Glomerular visceral epithelial cell (primary cell): ENCODE measurements around the gene TMBIM4.
"Not testable (repeated sequence)": the region's sequence is repeated elsewhere in the genome, so short reads cannot be mapped to it uniquely, and the experiment has no call there.

Experiments used
- DNase-seq: peaks from one replicate; pipeline ENCODE4 v3.0.0-alpha.2; 2016; ENCODE audit errors: extremely low spot score

The TMBIM4 gene

GRCh38 chr12:66169221-66170170 lies at the start of gene TMBIM4:
Gene TMBIM4, minus strand, starts transcription at chr12:66169996. Its CDS starts 45 bp downstream, at chr12:66169951.
- DNase-seq = peak; percentile 88

GRCh38 chr12:66217342-66217917 lies 47.6 kb upstream of the TMBIM4 start:
- DNase-seq = no peak

GRCh38 chr12:66213011-66213410 lies 43.2 kb upstream of the TMBIM4 start:
- DNase-seq = not testable (repeated sequence)

GRCh38 chr12:66211573-66211972 lies 41.8 kb upstream of the TMBIM4 start:
- not testable (repeated sequence) for DNase-seq

- DNase-seq = no peak
These were observed 41.0 kb upstream of the TMBIM4 start for GRCh38 chr12:66210840-66211239.

- DNase-seq = no peak
These were observed 36.3 kb upstream of the TMBIM4 start for GRCh38 chr12:66206141-66206540.

- no peak for DNase-seq
These were observed 34.0 kb upstream of the TMBIM4 start for GRCh38 chr12:66203820-66204219.

- DNase-seq = no peak
These were observed 30.2 kb upstream of the TMBIM4 start for GRCh38 chr12:66199831-66200509.

- no peak for DNase-seq
These were observed 29.3 kb upstream of the TMBIM4 start for GRCh38 chr12:66199141-66199540.

- DNase-seq = no peak
These were observed 27.7 kb upstream of the TMBIM4 start for GRCh38 chr12:66197495-66197921.

GRCh38 chr12:66196806-66197205 lies 27.0 kb upstream of the TMBIM4 start:
- peak; percentile 30 for DNase-seq

- no peak for DNase-seq
These were observed 25.4 kb upstream of the TMBIM4 start for GRCh38 chr12:66195242-66195641.

- no peak for DNase-seq
These were observed 24.3 kb upstream of the TMBIM4 start for GRCh38 chr12:66194122-66194521.

GRCh38 chr12:66191547-66192126 lies 21.8 kb upstream of the TMBIM4 start:
- DNase-seq = no peak

GRCh38 chr12:66190519-66191370 lies 20.9 kb upstream of the TMBIM4 start:
- DNase-seq = no peak

- no peak for DNase-seq
These were observed 20.1 kb upstream of the TMBIM4 start for GRCh38 chr12:66189889-66190288.

- DNase-seq = no peak
These were observed 19.7 kb upstream of the TMBIM4 start for GRCh38 chr12:66189486-66189843.

- no peak for DNase-seq
These were observed 19.0 kb upstream of the TMBIM4 start, which contains the start of gene IRAK3 for GRCh38 chr12:66188584-66189485. Gene IRAK3, plus strand, starts transcription at chr12:66189214. Its CDS starts 86 bp downstream, at chr12:66189300.

- DNase-seq = no peak
These were observed 18.0 kb upstream of the TMBIM4 start for GRCh38 chr12:66187821-66188220.

GRCh38 chr12:66187036-66187435 lies 17.2 kb upstream of the TMBIM4 start:
- DNase-seq = no peak
